ENCODE data around the gene CPT1C.
A peak's percentile ranks its signal among the peaks of the same experiment; 100 is the strongest.

- TF ChIP-seq CTCF (IDR thresholded peaks at IDR 0.05) (peak; percentile 90), ZFX (IDR thresholded peaks at IDR 0.05; ENCODE audit: borderline replicate concordance) (no peak)
Observed at GRCh38 chr19:49689133-49690078, 1.5 kb upstream of the CPT1C start, which contains the start of gene ADM5.
